ENCODE data around the gene IRF7. TPM values are rescaled to one million over a fixed set of nuclear protein-coding genes. Genes with fewer than 3 reads are reported as not detected.

IRF7 gene
- total RNA-seq, 4 donors from 2014 or later, result 40.4 to 122 (median 49.9) TPM

DNA sequence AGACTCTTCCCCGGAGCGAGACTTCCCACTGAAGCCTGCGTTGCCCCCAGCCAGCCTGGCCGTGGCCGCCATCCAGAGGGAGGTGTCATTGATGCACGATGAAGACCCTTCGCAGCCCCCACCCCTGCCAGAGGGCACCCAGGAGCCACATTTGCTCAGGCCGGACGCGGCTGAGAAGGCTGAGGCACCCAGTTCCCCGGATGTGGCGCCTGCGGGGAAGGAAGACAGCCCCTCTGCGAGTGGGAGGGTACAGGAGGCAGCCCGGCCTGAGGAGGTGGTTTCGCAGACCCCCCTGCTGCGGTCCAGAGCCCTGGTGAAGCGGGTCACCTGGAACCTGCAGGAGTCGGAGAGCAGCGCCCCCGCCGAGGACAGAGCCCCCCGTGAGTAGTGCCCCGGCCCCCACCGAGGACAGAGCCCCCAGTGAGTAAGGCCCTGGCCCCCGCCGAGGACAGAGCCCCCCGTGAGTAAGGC lies 6.4 kb downstream of the IRF7 start:
- Histone ChIP-seq H3K9me3 (no peaks in the 10 kb centered on the region), H3K36me3 (peaks cover 0 to 63% (median 33%) of the 10 kb centered on the region in 4 donors), H3K4me3 (no peak overlapping the region), H3K27me3 (no peaks in the 10 kb centered on the region), H3K4me1 (peaks cover 11 to 29% (median 20%) of the 10 kb centered on the region in 4 donors), H3K27ac (no peak overlapping the region)
- intact Hi-C loops (cut with DNase I; ENCODE audit: low total_unique reads), result no loop called here
- TF ChIP-seq CTCF (IDR thresholded peaks at IDR 0.05), result no peak
- TF ChIP-seq POLR2A (IDR thresholded peaks at IDR 0.05), result no peak
- DNase-seq, result no peak
- 91 to 95% methylated on average over 4 to 15 of the region's 28 CpGs for WGBS, 2 donors (ENCODE audit: low coverage in 1 of 2)
- in situ Hi-C loops (cut with MboI; ENCODE audit: low pct_ligation_motif_present in 1 of 4, low pct_unique_long_range_greater_than_20kb in 1 of 4, low sequenced_read_pairs in 3 of 4), result no loop called here

DNA sequence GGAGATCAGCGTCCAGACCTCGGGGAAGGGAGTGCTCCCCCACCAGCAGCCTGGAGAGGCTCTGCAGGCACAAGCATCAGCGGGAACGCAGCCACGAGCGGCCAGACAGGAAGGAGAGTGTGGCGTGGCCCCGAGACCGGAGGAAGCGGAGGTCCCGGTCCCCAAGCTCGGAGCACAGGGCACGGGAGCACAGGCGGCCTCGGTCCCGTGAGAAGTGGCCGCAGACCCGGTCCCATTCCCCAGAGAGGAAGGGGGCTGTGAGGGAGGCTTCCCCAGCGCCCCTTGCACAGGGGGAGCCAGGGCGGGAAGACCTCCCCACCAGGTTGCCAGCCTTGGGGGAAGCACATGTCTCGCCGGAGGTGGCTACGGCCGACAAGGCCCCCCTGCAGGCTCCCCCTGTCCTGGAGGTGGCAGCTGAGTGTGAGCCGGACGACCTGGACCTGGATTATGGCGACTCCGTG lies 6.9 kb downstream of the IRF7 start:
- in situ Hi-C loops (cut with MboI; ENCODE audit: low pct_ligation_motif_present in 1 of 4, low pct_unique_long_range_greater_than_20kb in 1 of 4, low sequenced_read_pairs in 3 of 4) (no loop called here), intact Hi-C loops (cut with DNase I; ENCODE audit: low total_unique reads) (no loop called here)
- Histone ChIP-seq H3K4me3 (no peak overlapping the region), H3K27ac (no peak overlapping the region), H3K4me1 (peaks cover 6 to 24% (median 14%) of the 10 kb centered on the region in 4 donors), H3K27me3 (no peaks in the 10 kb centered on the region), H3K36me3 (peaks cover 0 to 68% (median 36%) of the 10 kb centered on the region in 4 donors), H3K9me3 (no peaks in the 10 kb centered on the region)
- TF ChIP-seq POLR2A (IDR thresholded peaks at IDR 0.05) (no peak), CTCF (IDR thresholded peaks at IDR 0.05) (no peak), POLR2AphosphoS5 (IDR thresholded peaks at IDR 0.05) (no peak), EP300 (IDR thresholded peaks at IDR 0.05; ENCODE audit: low read depth) (no peak)
- no peak for DNase-seq
- 87 to 88% methylated on average over 14 to 28 of the region's 28 CpGs for WGBS, 2 donors (ENCODE audit: low coverage in 1 of 2)

DNA sequence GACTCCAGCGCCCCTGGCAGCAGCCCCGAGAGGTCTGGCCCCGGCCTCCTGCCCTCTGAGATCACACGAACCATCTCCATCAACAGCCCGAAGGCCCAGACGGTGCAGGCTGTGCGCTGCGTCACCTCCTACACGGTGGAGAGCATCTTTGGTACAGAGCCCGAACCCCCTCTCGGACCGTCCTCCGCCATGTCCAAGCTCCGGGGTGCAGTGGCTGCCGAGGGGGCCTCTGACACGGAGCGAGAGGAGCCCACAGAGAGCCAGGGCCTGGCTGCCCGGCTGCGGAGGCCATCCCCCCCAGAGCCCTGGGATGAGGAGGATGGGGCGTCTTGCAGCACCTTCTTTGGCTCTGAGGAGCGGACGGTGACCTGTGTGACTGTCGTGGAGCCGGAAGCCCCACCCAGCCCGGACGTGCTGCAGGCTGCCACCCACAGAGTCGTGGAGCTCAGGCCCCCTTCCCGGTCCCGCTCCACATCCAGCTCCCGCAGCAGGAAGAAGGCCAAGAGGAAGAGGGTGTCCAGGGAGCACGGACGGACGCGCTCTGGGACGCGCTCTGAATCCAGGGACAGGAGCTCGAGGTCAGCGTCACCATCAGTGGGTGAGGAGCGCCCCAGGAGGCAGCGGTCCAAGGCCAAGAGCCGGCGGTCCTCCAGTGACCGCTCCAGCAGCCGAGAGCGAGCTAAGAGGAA lies 7.6 kb downstream of the IRF7 start:
- 90 to 93% methylated on average over 3 to 45 of the region's 45 CpGs for WGBS, 2 donors (ENCODE audit: low coverage in 1 of 2)
- H3K36me3 ChIP-seq, result peaks cover 0 to 74% (median 36%) of the 10 kb centered on the region in 4 donors
- no peaks in the 10 kb centered on the region for H3K27me3 ChIP-seq
- in situ Hi-C loops (cut with MboI; ENCODE audit: low pct_ligation_motif_present in 1 of 4, low pct_unique_long_range_greater_than_20kb in 1 of 4, low sequenced_read_pairs in 3 of 4), result no loop called here
- H3K27ac ChIP-seq, result no peak overlapping the region
- DNase-seq, result no peak
- TF ChIP-seq POLR2A (IDR thresholded peaks at IDR 0.05) (no peak), EP300 (IDR thresholded peaks at IDR 0.05; ENCODE audit: low read depth) (no peak), CTCF (IDR thresholded peaks at IDR 0.05) (no peak), POLR2AphosphoS5 (IDR thresholded peaks at IDR 0.05) (no peak)
- H3K4me3 ChIP-seq, result no peak overlapping the region
- peaks cover 3 to 18% (median 9%) of the 10 kb centered on the region in 4 donors for H3K4me1 ChIP-seq
- intact Hi-C loops (cut with DNase I; ENCODE audit: low total_unique reads), result no loop called here
- no peaks in the 10 kb centered on the region for H3K9me3 ChIP-seq

DNA sequence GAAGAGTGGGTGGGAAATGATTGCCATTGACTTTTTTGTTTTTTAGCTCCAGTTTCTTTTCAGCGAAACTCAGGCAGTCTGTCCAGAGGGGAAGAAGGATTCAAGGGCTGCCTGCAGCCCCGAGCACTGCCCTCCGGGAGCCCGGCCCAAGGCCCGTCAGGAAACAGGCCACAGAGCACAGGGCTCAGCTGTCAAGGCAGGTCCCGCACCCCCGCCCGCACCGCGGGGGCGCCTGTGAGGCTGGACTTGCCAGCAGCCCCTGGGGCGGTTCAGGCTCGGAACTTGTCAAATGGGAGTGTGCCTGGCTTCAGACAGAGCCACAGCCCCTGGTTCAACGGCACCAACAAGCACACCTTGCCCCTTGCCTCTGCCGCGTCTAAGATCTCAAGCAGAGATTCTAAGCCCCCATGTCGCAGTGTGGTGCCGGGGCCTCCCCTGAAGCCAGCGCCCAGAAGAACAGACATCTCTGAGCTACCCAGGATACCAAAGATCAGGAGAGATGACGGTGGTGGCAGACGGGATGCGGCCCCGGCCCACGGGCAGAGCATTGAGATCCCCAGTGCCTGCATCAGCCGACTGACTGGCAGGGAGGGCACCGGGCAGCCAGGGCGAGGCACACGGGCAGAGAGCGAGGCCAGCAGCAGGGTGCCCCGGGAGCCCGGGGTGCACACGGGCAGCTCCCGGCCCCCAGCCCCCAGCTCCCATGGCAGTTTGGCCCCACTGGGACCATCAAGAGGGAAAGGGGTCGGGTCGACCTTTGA lies 8.6 kb downstream of the IRF7 start:
- Histone ChIP-seq H3K9me3 (no peaks in the 10 kb centered on the region), H3K27ac (no peak overlapping the region), H3K4me1 (peaks cover 0 to 9% (median 2%) of the 10 kb centered on the region in 4 donors), H3K4me3 (no peak overlapping the region), H3K36me3 (peaks cover 0 to 77% (median 36%) of the 10 kb centered on the region in 4 donors), H3K27me3 (no peaks in the 10 kb centered on the region)
- no peak for DNase-seq
- intact Hi-C loops (cut with DNase I; ENCODE audit: low total_unique reads), result no loop called here
- in situ Hi-C loops (cut with MboI; ENCODE audit: low pct_ligation_motif_present in 1 of 4, low pct_unique_long_range_greater_than_20kb in 1 of 4, low sequenced_read_pairs in 3 of 4), result no loop called here
- TF ChIP-seq EP300 (IDR thresholded peaks at IDR 0.05; ENCODE audit: low read depth) (no peak), CTCF (IDR thresholded peaks at IDR 0.05) (no peak), POLR2A (IDR thresholded peaks at IDR 0.05) (no peak), POLR2AphosphoS5 (IDR thresholded peaks at IDR 0.05) (no peak)
- WGBS, 2 donors (ENCODE audit: low coverage in 1 of 2), result 94% methylated on average over 28 of the region's 35 CpGs; no CpG with 5 or more reads in 1 of the 2 donors

Measured in transverse colon (tissue), 4 donors.